GM18498 (cell line): Measurements from ENCODE around the gene REC114.
"Not testable (repeated sequence)": the region's sequence is repeated elsewhere in the genome, so short reads cannot be mapped to it uniquely, and the experiment has no call there.

Experiments
- ATAC-seq: cut with Tn5 transposase; IDR thresholded peaks from one replicate; pipeline ENCODE4 v1.9.1; 2021; ENCODE audit warnings: mild to moderate bottlenecking, moderate library complexity; ENCODE audit not compliant: unreplicated experiment

The REC114 gene

DNA sequence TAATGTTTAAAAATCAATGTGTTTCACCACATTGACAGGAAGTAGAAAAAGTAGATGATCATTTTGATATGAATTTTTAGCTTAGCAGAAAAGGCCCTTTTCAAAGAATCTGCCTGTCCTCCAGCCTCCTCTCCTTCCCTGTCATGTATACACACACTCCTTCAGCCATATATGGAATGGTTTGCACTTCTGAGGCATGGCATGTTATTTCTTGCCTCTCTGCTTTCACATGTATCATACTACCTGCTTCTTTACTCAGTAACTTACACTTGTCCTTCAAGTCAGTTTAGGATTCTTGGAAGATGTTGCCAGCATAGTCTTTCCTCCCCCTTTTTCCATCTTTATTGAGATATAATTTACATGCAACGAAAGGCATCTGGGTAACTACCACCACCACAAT is 79.0 kb downstream of the REC114 start:
- no peak for ATAC-seq

DNA sequence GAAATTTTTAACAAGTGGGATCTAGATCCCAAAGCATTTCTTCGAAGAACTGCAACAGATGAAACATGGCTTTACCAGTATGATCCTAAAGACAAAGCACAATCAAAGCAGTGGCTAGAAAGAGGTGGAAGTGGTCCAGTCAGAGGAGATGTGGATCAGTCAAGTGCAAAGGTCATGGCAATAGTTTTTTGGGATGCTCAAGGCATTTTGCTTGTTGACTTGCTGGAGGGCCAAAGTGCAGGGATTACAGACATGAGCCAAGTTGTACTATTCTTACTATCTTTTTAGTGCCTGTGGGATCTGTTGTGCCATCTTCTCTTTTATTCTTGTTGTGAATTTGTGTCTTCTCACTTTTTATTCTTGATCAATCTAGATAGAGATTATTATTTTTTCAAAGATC is 82.0 kb downstream of the REC114 start:
- no peak for ATAC-seq

DNA sequence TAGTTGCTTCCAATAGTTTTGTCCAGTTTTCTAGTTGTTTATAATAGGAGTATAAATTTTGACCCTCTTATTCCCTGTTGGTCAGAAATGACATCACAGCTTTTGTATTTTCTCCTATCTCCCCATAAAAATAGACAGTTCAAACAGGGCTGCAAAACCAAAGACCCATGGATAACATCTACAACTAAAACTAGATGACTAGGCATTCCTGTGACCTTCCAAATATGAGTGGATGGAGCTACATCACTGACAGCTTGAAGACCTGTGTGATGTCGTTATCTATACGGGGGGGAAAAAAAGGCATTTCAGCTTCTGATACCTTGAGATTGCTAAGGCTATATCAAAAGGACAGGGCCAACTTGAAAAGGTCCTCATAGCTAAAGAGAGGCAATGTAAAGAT is 84.6 kb downstream of the REC114 start:
- no peak for ATAC-seq

DNA sequence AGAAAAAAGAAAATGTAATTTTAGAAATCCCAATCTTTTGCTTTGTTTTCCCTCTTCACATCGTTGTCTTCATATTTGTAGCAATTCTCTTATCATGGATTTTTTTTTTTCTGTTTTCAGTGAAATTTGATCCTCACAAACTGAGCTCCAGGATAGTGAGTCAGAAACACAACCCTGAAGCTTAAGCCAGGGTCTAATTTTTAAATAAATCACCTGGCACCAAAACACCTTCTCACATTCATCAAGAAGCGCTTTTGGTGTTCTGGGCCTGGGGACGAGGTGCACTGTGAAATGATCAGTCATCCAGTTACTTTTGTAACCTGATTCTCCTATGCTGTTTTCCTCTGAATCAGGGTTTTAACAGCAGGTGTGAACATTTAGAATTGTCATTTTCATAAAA is 87.7 kb downstream of the REC114 start:
- no peak for ATAC-seq

DNA sequence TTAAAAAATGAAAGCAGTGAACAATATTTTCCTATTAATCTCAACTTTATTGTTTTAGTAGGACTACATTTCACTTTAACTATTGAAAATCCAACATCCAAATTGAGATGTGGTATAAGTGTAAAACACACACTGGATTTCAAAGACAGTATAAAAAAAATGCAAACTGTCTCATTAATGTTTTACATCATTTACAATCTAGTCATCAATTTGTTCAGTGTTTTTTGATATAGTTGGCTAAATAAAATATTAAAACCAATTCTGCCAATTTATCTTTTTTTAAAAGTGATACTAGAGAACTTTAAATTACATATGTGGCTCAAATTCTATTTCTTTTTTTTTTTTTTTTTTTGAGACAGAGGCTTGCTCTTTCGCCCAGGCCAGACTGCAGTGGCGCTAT is 95.2 kb downstream of the REC114 start:
- ATAC-seq: no peak

DNA sequence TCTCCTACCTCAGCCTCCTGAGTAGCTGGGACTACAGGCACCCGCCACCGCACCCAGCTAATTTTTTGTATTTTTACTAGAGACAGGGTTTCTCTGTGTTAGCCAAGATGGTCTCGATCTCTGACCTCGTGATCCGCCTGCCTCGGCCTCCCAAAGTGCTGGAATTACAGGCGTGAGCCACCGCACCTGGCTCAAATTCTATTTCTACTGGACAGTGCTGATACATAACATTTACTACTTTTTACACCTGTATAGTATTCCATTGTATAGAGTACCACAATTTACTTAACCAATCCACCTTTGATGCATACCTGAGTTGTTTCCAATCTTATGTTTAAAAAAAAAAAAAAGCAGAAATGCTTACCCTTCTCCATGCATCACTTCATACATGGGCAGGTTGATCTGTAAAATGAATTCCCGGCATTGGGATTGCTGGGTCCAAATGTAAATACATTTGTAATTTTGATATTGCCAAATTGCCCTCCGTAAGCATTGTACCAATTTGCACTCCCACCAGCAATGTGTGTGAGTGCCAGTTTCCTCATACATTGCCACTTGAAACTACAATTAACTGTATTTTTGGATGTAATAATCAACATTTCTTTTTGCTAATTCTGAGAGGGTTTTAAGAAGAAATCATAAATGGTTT is 95.7 kb downstream of the REC114 start:
- ATAC-seq: no peak

DNA sequence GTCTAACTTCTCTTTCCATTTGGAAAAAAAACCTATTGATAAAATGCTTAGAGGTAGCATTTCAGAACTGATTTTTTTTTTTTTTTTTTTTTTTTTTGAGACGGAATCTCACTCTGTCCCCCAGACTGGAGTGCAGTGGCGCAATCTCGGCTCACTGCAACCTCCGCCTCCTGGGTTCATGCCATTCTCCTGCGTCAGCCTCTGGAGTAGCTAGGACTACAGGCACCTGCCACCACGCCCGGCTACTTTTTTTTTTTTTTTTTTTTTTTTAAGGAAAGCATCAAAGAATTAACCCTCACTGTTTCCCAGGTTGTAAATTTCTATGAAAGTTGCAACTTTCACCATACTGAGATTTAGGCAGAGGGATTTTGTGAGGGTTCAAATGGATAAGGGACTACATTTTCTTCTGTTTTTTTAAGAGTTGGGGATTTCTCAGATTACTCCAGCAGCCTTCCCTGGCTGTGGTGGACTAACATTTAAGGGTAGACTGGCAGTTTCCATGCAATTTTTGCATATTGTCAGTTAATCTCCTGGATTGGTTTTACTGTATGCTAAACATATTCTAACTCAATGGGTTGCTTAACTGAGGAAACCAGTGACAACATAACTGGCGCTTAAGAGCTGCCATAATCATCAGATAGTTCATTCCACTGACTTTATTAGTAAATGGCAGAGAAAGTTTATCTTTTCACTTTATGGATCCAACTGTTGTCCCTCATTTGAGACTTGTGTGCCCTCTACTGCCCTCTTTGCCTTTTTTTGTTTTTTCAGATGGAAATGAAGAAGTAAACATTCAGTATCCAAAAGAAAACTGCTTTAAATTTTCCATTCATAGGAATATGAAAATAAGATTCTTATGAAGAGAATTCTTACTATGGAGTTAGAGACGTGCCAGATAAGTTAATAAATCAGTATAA is 96.5 kb downstream of the REC114 start:
- no peak for ATAC-seq

DNA sequence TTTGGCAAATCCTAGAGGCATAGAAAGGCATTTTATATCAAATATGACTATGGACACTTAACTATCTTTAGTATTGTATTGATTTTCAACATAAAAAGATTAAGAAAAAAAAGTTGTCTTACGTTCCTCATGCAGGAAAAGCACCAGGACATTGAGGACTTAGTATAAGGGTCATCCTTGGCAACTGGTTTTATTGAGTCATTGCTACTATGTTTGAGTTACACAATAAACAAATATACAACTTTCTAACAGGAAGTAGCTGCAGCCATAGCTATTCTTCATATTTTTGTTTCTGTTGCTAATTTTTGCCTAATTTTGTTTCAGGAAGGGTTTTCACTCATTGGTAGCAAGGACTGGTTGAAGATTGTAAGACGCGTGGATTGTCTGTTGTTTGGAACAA is 97.2 kb downstream of the REC114 start:
- no peak for ATAC-seq

DNA sequence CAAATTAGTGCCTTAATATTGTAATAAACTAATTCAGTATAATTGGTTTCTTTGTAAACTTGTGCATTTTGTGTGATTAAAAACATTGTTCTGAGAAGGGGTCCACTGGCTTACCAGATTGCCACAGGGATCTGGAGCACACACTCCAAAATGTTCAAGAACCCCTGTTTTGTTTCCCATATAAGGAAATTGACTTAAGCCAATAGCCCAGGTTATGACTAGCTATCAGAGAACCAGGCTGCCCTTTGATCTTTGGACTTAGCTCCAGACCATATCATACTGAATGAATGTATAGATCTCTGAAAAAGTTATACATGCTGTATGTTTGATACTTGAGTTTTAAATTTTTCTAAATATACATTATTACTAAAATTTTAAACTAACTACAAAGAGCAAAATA is 98.5 kb downstream of the REC114 start:
- no peak for ATAC-seq

DNA sequence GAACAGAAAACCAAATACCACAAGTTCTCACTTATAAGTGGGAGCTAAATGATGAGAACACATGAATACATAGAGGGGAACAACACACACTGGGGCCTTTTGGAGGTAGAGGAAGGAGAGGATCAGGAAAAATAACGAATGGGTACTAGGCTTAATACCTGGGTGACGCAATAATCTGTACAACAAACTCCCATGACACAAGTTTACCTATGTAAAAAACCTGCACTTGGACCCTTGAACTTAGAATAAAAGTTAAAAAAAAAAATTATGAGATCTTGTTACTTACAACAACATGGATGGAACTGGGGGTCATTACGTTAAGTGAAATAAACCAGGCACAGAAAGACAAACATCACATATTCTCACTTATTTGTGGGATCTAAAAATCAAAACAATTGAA is 106.0 kb downstream of the REC114 start:
- not testable (repeated sequence) for ATAC-seq

DNA sequence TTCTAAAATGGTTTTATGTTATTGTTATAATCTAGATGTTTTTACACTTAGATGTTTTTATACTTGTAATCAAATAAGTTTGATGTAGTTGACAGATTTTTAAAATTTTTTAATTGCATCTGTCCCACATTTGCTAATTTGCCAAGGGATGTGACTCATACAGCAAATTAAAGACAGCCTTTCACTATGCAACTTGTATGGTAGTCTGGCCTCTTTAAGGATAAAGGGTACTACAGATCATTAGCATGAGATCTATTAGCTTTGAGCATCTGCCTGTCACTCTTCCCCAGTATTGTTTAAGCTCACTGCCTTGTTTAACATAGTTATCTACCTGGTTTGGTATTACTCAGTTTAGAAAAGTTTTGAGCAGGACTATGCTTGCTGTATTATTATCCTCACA is 107.2 kb downstream of the REC114 start:
- no peak for ATAC-seq

DNA sequence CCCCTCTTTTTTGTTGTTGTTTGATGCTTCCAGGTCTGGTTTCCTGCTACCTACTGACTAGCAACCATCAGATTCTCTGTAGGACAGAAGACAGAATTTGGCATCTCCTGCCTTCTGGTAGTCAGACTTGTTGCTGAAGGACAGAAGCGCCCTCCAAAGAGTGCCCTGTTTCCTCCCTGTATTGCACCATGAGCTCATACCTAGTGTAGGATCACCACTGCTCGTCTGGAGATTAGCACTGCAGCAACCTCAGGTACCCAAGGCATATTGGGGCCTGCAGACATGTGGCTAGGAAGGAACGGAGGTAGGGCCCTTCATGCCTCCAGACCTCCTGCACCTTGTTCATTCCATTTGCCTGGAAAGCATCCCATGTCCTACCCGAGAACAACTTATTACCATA is 112.1 kb downstream of the REC114 start:
- no peak for ATAC-seq

DNA sequence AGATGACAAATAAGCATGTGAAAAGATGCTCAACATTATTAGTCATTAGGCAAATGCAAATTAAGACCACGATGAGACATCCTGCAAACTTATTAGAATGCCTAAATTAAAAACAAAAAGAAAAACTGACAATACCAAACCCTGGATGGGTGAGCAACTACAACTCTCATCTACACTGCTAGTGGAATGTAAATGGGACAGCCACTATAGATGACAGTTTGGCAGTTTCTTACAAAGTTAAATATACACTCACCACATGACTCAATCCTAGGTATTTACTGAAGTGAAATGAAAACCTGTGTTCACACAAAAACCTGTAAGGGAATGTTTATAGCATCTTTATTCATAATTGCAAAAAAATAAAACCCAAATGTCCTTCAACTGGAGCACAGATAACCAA is 115.6 kb downstream of the REC114 start:
- no peak for ATAC-seq

DNA sequence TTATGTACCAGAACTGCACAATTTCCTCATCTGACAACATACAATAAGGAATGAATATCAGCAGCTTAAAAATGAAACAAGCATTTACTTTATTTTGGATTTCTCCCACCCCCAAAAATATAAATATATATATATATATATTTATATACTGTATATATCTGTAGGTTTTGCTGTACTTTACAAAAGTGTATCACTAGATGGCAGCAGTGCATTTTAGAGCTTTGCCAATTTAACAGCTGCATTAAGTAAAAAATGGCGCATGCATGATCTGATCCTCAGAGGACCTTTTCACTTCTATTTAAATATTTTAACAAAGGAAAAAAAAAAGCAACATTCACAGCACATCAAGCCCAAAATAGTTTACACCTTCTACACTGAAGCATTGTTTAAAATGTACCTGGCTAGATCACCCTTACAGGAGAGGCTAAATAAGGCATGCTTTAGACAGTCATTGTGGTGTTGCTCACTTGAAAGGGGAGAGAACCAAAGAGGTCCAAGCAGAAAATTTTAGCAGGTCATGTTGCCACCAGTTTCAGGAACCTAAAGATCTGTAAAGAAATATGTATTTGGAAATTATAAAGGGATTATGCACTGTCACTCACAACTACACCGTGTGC is 117.6 kb downstream of the REC114 start:
- ATAC-seq: no peak

DNA sequence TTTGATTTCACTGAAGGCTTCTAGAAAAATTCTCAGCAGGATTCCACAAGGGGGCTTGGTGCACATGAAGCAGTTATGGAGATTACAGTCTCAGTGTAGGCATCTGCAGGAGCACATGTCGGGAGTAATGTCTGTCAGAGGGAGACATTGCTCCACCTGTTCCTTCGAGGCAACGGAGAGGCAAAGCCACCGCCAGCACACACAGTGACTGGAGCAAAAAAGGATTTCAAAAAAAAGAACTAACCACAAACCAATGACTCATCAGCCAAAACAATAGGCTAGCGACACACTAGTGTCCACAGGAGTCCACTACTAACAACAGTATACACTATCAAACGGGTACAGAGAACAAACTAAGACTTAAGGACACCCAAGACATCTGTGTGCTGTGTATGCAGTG is 121.3 kb downstream of the REC114 start:
- no peak for ATAC-seq

DNA sequence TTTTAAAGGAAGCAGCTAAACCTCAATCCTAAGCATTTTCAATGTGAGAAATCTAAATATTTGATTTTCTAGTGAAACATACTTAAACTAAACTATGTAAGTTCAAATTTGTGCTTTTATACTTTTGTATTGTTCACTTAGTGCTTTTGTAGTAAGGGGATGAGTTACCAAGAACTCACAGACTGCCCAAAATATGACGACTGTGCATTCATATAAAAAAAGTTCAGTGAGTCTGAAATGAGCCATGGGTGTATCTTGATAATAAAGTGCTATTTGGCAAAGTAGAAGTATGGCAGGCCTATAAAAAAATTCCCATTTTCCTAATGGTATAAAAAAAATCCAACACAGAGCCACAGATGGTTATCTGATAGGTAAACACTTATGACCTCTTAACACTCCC is 124.1 kb downstream of the REC114 start:
- no peak for ATAC-seq

DNA sequence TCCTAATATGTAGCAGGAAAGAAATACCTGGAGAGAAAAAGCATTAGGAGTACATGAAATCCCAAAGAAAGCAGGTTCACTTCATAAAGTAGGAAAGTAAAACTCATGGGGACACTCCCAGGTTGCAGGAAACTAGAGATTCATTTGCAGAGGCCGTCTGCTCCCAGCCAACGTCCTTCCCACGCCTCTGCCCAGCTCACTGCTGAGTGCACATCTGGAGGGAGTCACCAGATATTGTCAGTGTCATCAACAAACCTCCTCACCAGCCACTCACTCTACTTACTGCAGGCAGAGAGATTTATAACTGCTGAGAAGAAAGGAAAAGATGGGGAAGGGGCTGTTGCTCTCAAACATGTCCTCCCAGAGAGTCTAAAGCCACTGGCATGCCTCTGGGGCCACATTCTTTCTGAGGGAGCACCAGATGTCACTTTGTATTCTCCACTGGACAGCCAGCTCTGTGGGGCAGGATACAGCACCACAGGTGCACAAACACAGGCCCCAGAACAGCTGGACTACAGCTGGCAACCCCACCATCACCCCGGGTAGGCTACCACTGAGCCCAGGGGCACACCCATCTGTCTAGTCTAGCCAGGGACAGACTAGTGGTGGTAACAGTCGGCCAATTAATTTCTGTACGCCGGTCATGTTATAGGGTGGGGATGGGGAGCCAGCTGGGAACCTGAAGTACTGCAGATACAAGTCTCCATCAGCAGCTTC is 125.8 kb downstream of the REC114 start:
- no peak for ATAC-seq

DNA sequence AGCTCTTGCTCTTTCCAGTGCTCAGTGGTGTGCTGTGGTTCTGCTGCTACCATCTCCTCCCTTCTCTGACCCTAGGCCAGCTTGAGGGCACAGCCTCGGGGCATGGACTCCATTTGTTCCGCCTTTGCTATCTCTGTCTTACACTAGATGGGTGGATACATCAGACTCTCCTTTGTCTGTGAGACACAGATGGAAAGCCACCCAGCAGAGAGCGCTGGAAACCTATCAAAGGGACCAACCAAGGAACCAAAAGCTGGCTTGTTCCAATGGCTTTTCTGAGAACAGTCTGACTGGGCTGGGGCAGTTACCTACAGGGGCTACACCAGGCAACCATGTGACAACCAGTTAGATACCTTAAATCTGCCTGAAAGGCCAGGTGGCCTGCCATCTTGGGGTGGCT is 126.4 kb downstream of the REC114 start:
- no peak for ATAC-seq

DNA sequence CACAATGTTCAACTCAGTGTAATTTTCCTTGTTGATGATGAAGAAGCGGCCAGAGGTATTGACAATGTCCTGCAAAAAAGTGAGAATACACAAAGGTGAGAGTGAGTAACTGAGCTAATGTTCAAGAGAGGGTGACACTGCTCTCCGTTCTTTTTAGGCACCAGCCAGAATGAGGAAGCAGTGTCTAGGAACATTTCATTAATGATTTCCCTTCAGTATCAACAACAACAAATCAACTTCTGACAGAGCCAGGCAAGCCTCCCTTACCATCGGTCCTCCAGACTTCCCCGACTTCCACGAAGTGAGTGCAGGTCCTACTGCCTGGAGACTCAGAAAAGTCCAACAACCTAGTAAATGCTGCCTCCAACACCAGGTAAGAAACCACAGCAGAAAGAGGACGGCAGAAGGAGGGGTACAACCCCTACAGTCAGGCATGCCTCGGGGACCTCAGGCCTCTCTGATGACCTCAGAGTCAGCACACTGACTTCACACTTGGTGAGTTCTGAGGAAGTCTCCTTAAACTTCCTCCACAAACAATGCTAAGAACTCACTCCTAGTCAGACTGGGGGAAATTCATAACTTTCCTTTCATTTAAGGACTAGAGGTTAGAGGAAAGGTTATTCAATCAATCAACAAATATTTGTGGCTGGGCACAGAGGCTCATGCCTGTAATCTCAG is 127.5 kb downstream of the REC114 start:
- no peak for ATAC-seq

DNA sequence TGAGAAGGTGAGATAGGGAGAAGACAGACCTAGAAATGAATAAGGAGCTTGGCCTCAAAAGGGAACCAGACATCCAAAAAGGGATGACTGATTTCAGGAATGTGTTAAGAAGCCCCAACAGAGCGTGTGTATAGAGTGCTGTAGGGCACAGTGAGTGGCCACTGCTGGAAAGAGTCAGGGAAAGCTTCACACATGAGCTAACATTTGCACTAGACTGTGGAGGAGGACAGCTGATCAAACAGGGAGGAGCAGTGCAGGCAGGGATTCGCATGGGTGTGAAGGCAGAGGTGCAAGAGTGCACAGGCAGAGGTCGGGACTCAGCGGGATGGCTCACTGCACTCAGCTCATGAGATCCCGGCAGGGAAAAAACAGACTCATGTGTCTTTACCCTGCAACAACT is 128.4 kb downstream of the REC114 start:
- ATAC-seq: no peak

DNA sequence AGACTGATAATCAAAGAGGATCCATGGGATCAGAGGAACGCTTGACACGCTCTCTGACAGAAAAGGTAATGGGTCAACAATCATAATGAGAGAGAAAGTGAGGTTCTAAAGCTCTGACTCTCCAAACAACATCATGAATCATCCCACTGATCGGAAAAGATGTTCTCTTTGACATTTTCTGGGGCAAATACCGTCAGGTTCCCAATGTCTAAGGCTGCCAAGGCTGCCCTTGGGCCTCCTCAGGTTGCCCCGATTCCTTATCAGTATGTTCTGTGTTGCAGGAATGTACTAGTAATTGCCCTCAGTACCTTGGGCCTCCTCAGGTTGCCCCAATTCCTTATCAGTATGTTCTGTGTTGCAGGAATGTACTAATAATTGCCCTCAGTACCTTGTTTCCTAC is 129.3 kb downstream of the REC114 start:
- no peak for ATAC-seq
